ENCODE results near the gene RNF181. TPM values are rescaled to one million over a fixed set of nuclear protein-coding genes. Genes with fewer than 3 reads are reported as not detected.

RNF181 gene
- total RNA-seq, 1 donor from 2014 or later, result 67.9 TPM

DNA sequence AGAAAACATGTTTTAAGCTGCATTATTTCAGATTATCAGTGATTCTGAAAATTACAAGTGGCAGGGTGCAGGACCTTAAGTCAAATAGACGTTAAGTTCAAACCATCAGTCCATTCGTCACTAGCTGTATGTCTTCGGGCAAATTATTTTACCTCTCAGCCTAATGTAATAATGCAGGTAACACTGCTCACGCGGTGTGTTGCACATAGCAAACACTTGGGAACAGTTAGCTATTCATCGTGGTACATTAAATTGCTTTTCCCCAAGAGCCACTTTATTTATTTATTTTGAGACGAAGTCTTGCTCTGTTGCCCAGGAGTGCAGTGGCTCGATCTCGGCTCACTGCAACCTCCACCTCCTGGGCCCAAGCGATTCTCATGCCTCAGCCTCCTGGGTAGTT is 46.5 kb upstream of the RNF181 start:
- no peaks in the 10 kb centered on the region for H3K9me3 Mint-ChIP-seq
- H3K4me1 Mint-ChIP-seq, result peaks cover 8% of the 10 kb centered on the region
- peaks cover 14% of the 10 kb centered on the region for H3K36me3 Mint-ChIP-seq (ENCODE audit: low read depth)

DNA sequence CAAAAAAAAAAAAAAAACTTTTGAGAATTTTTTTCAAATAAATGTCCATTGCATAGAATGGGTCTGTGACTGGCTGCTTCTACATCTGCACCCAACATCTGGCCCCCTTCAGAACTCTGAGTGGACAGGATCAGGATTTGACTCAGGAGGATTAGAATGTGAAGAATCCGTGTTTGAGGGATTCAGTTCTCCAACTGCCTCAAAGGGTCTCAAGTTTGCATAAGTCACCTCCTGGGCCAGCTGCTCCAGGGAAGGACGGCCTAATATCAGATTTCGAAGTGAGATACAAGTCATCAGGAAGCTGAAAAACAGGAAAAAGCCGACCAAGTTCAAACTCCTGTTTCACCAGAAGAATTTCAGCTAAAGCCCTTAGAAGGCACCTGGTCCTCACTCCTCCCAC is 45.7 kb upstream of the RNF181 start:
- Mint-ChIP-seq H3K27ac (ENCODE audit: unreplicated experiment) (no peak overlapping the region), H3K4me3 (peak overlapping the region; percentile 7)
- TF ChIP-seq, protein P1, sequence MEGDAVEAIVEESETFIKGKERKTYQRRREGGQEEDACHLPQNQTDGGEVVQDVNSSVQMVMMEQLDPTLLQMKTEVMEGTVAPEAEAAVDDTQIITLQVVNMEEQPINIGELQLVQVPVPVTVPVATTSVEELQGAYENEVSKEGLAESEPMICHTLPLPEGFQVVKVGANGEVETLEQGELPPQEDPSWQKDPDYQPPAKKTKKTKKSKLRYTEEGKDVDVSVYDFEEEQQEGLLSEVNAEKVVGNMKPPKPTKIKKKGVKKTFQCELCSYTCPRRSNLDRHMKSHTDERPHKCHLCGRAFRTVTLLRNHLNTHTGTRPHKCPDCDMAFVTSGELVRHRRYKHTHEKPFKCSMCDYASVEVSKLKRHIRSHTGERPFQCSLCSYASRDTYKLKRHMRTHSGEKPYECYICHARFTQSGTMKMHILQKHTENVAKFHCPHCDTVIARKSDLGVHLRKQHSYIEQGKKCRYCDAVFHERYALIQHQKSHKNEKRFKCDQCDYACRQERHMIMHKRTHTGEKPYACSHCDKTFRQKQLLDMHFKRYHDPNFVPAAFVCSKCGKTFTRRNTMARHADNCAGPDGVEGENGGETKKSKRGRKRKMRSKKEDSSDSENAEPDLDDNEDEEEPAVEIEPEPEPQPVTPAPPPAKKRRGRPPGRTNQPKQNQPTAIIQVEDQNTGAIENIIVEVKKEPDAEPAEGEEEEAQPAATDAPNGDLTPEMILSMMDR (conservative IDR thresholded peaks at IDR 0.05), result no peak

More for the DNA sequence above, 46.5 kb upstream of the RNF181 start:
- DNase-seq (ENCODE audit: low read depth, low spot score), result no peak
- H3K27me3 Mint-ChIP-seq (ENCODE audit: low read depth), result peaks cover 4% of the 10 kb centered on the region
- TF ChIP-seq, protein P1 (conservative IDR thresholded peaks at IDR 0.05), result no peak
- no peak overlapping the region for H3K27ac Mint-ChIP-seq (ENCODE audit: unreplicated experiment)
- H3K4me3 Mint-ChIP-seq, result peak overlapping the region; percentile 31

DNA sequence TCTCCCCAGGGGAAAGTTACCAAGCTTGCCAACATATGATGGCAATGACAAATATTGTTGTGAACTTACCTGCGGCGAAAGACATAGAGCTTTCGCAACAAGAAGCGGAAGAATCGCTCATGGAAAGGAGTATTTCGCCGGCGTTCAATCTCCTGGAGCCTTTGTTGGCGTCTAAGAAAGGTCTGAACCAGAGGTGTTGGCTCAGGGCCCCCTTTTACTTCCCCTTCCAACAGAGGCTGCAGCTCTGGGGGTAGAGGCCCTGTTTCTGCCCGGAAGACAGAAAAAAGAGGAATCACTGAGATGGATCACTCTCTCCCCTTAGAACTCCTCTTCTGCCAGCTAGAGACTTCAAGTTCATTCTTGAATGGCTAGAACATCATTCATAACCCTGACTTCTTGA is 45.1 kb upstream of the RNF181 start:
- H3K4me3 Mint-ChIP-seq, result no peak overlapping the region

More for the DNA sequence above, 45.7 kb upstream of the RNF181 start:
- Mint-ChIP-seq H3K4me1 (peaks cover 4% of the 10 kb centered on the region), H3K36me3 (ENCODE audit: low read depth) (peaks cover 10% of the 10 kb centered on the region), H3K9me3 (no peaks in the 10 kb centered on the region), H3K27me3 (ENCODE audit: low read depth) (peaks cover 4% of the 10 kb centered on the region)
- DNase-seq (ENCODE audit: low read depth, low spot score), result no peak

DNA sequence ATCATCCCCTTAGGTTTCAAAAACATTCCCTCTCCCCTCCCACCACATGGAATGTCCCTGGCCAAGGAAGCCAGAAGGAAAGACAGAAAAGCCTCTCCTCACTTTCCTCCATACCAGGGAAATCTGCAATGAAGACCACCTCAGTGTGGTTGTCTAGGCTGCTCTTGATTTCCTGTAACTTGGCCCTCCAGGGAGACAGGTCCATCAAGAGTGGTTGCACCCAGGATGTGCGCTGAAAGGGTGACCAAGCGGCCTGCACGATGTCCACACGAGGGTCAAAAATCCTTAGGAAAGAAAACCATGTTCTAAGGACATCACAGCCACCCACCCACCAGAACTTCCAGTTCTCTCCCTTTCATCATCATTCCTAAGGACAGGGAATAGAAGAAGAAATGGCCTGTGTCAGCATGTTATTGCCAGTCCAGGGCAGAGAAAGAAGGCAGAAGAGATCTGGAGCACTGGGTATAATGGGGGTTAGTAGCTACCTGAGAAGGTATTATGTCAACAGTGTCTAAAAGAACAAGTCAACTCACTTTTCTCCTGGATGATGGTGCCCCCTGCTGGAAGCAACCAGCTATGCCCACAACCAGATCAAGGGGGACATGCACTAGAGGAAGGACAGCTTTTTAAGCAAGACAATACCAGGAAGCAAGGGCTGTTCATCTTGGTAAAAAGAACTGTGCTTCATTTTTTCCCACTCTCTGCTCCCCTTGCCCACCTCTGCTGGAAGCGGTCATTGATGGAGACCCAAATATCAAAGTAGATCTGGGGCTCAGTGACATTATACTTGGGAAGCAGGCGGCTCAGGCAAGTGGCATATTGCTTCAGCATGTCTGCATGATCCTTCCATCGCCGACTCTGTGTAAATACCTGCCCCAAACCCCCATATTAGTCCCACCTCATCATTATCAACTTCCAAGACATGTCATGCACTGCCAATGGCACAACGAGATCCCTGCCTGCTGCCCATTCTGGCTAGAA is 43.6 kb upstream of the RNF181 start:
- H3K9me3 Mint-ChIP-seq, result no peaks in the 10 kb centered on the region
- no peak overlapping the region for H3K27ac Mint-ChIP-seq (ENCODE audit: unreplicated experiment)
- peak; percentile 87 for DNase-seq (ENCODE audit: low read depth, low spot score)
- H3K36me3 Mint-ChIP-seq (ENCODE audit: low read depth), result peaks cover 4% of the 10 kb centered on the region
- TF ChIP-seq, protein P1 (conservative IDR thresholded peaks at IDR 0.05), result peak; percentile 94
- H3K4me3 Mint-ChIP-seq, result peak overlapping the region; percentile 73
- peaks cover 4% of the 10 kb centered on the region for H3K4me1 Mint-ChIP-seq
- H3K27me3 Mint-ChIP-seq (ENCODE audit: low read depth), result no peaks in the 10 kb centered on the region

More for the DNA sequence above, 45.1 kb upstream of the RNF181 start:
- DNase-seq (ENCODE audit: low read depth, low spot score), result no peak
- TF ChIP-seq, protein P1 (conservative IDR thresholded peaks at IDR 0.05), result no peak
- peaks cover 7% of the 10 kb centered on the region for H3K36me3 Mint-ChIP-seq (ENCODE audit: low read depth)
- H3K4me1 Mint-ChIP-seq, result peaks cover 4% of the 10 kb centered on the region
- no peak overlapping the region for H3K27ac Mint-ChIP-seq (ENCODE audit: unreplicated experiment)
- H3K9me3 Mint-ChIP-seq, result no peaks in the 10 kb centered on the region
- peaks cover 4% of the 10 kb centered on the region for H3K27me3 Mint-ChIP-seq (ENCODE audit: low read depth)

DNA sequence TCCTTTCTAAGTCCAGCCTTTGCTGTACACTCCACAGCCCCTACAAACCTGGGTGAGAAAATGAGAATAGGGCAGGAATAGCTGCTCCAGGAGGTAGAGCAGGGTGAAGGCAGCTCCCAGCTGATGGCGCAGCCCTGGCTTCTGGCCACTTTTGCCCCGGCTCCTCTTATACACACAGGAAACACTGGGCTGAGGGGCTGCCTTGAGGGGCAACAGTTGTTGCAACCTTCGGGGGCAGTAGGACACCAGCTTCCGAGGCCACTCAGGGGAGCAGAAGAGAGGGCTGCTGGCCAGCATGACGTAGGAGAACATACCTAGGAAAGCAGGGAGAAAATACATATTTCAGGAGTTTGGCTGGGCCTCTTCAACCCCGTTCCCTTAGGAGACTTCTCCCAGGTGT is 42.4 kb upstream of the RNF181 start:
- Mint-ChIP-seq H3K9me3 (no peaks in the 10 kb centered on the region), H3K4me3 (no peak overlapping the region), H3K27ac (ENCODE audit: unreplicated experiment) (no peak overlapping the region), H3K27me3 (ENCODE audit: low read depth) (no peaks in the 10 kb centered on the region), H3K36me3 (ENCODE audit: low read depth) (peaks cover 4% of the 10 kb centered on the region), H3K4me1 (peaks cover 4% of the 10 kb centered on the region)
- TF ChIP-seq, protein P1 (conservative IDR thresholded peaks at IDR 0.05), result no peak
- DNase-seq (ENCODE audit: low read depth, low spot score), result no peak
